HepG2 (cell line): ENCODE data around the gene CASP7.

ENCODE experiments used
- FOXM1 ChIP-seq: sonication (generic); formaldehyde crosslinking; IDR thresholded peaks from 2 replicates; pipeline ENCODE4 v1.5.0; 2020; ENCODE audit warnings: missing genetic modification reagents
- GTF3A ChIP-seq: sonication (generic); formaldehyde crosslinking; conservative IDR thresholded peaks from 2 replicates; pipeline ENCODE4 v1.4.0; 2020; ENCODE audit warnings: mild to moderate bottlenecking, missing genetic modification reagents
- JDP2 ChIP-seq: sonication (generic); formaldehyde crosslinking; IDR thresholded peaks from 2 replicates; pipeline ENCODE4 v1.8.1; 2022; ENCODE audit warnings: missing genetic modification reagents, borderline replicate concordance
- JUND ChIP-seq: sonication (generic); formaldehyde crosslinking; IDR thresholded peaks from 2 replicates; pipeline ENCODE4 v1.8.0; 2022; ENCODE audit warnings: mild to moderate bottlenecking, missing genetic modification reagents
- MAFK ChIP-seq, 2 experiments: IDR thresholded peaks in 1 of 2; conservative IDR thresholded peaks in 1 of 2; 2 replicates each; pipeline ENCODE4 v1.6.1; 2011; ENCODE audit warnings: improper control_type of control experiment in 2 of 2, low read length in 2 of 2
- POLR2A ChIP-seq, 2 experiments: IDR thresholded peaks; 2 replicates each; pipeline ENCODE4 v1.6.1; 2011; ENCODE audit warnings: low read depth in 2 of 2, low read length in 2 of 2, mild to moderate bottlenecking in 1 of 2, moderate library complexity in 1 of 2; ENCODE audit not compliant: insufficient read depth in 1 of 2
- POLR2AphosphoS2 ChIP-seq: IDR thresholded peaks from 2 replicates; pipeline ENCODE4 v1.6.1; 2011; ENCODE audit warnings: low read depth, low read length, improper control_type of control experiment
- SRF ChIP-seq: IDR thresholded peaks from 2 replicates; pipeline ENCODE4 v1.6.1; 2011; ENCODE audit warnings: mild to moderate bottlenecking, low read depth, low read length, moderate library complexity
- TCF7L2 ChIP-seq: IDR thresholded peaks from 2 replicates; pipeline ENCODE4 v1.6.1; 2011; ENCODE audit warnings: mild to moderate bottlenecking, low read depth, low read length, moderate library complexity
- ZBTB8A ChIP-seq: sonication (generic); formaldehyde crosslinking; IDR thresholded peaks from 2 replicates; pipeline ENCODE4 v1.4.0; 2020; ENCODE audit warnings: mild to moderate bottlenecking, low read depth, missing genetic modification reagents, borderline replicate concordance
- ZNF670 ChIP-seq: sonication (generic); formaldehyde crosslinking; IDR thresholded peaks from 2 replicates; pipeline ENCODE4 v1.8.0; 2022; ENCODE audit warnings: mild to moderate bottlenecking, missing genetic modification reagents, borderline replicate concordance
- ZNF788 ChIP-seq: sonication (generic); formaldehyde crosslinking; IDR thresholded peaks from 2 replicates; pipeline ENCODE4 v1.5.0; 2020; ENCODE audit warnings: mild to moderate bottlenecking, missing genetic modification reagents, borderline replicate concordance
- TF ChIP-seq, protein P1 (sequence below): sonication (generic); formaldehyde crosslinking; IDR thresholded peaks from 2 replicates; pipeline ENCODE4 v1.5.0; 2020; ENCODE audit warnings: mild to moderate bottlenecking, missing genetic modification reagents, moderate library complexity

DNA sequence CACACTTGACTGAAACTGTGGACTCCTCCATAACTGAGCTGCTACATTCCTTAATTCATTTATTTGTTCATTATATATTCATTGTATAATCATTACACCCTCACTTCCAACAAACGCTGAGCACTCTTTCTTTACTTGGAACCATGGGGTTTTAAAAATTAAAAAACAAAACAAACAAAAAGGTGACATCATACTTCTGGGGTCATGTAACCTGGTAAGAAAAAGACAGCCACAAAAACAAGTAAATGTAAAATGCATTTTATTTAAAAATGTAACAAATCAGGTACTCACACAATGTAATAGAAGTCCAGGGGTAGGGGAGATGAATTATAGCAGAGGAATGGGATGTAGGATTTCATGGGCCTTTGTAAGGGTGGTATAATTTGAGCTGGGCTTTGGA, 96.8 kb downstream of the CASP7 start:
- TF ChIP-seq SRF (no peak), JDP2 (no peak), MAFK (conservative IDR thresholded peaks at IDR 0.05 in 1 of 2, IDR thresholded peaks at IDR 0.05 in 1 of 2; ENCODE audit: low read length in 2 of 2) (no peak), JUND (CRISPR knock-in tag) (no peak), ZNF788 (CRISPR knock-in tag) (no peak), ZNF670 (CRISPR knock-in tag) (no peak), TCF7L2 (no peak), FOXM1 (CRISPR knock-in tag) (no peak), POLR2A (IDR thresholded peaks at IDR 0.05; ENCODE audit: insufficient read depth in 1 of 2, low read depth in 2 of 2, low read length in 2 of 2) (no peak), GTF3A (CRISPR knock-in tag) (no peak), POLR2AphosphoS2 (no peak), ZBTB8A (no peak)
- TF ChIP-seq, protein P1, sequence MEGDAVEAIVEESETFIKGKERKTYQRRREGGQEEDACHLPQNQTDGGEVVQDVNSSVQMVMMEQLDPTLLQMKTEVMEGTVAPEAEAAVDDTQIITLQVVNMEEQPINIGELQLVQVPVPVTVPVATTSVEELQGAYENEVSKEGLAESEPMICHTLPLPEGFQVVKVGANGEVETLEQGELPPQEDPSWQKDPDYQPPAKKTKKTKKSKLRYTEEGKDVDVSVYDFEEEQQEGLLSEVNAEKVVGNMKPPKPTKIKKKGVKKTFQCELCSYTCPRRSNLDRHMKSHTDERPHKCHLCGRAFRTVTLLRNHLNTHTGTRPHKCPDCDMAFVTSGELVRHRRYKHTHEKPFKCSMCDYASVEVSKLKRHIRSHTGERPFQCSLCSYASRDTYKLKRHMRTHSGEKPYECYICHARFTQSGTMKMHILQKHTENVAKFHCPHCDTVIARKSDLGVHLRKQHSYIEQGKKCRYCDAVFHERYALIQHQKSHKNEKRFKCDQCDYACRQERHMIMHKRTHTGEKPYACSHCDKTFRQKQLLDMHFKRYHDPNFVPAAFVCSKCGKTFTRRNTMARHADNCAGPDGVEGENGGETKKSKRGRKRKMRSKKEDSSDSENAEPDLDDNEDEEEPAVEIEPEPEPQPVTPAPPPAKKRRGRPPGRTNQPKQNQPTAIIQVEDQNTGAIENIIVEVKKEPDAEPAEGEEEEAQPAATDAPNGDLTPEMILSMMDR (CRISPR knock-in tag): no peak
